ENCODE results near the gene FAM181A.

The FAM181A gene

GRCh38 chr14:93903342-93904184 is 23.6 kb upstream of the FAM181A start:
- in situ Hi-C loops (cut with HindIII; ENCODE audit: low sequenced_read_pairs) = loop anchor here (25.0 kb wide), 1 partner anchor 241 kb away; no protein-coding TSS in a partner anchor

DNA sequence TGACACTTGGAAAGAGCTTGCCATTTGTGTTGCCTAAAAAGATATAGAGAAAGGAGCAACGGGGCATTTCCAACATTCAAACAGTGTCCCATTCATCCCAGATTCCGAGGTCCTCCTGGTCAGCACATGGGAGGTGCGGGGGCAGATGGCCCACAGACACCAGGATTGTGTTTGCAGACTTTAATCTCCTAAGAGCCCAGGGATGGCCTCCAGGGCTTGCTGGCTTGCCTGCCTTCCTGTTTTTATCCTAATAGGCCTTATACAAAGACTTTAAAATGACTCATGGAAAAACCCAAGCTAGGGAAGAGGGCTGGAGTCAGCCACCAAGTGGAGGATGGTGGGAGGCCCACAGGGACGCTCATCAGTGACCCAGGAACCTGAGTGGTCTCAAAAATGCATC is 21.5 kb upstream of the FAM181A start:
- in situ Hi-C loops (cut with HindIII; ENCODE audit: low sequenced_read_pairs) = loop anchor here (25.0 kb wide), 1 partner anchor 243 kb away; no protein-coding TSS in a partner anchor

- in situ Hi-C loops (cut with HindIII; ENCODE audit: low sequenced_read_pairs) = loop anchor here (25.0 kb wide), 1 partner anchor 244 kb away; no protein-coding TSS in a partner anchor
Observed at GRCh38 chr14:93906341-93907329, 20.5 kb upstream of the FAM181A start.

DNA sequence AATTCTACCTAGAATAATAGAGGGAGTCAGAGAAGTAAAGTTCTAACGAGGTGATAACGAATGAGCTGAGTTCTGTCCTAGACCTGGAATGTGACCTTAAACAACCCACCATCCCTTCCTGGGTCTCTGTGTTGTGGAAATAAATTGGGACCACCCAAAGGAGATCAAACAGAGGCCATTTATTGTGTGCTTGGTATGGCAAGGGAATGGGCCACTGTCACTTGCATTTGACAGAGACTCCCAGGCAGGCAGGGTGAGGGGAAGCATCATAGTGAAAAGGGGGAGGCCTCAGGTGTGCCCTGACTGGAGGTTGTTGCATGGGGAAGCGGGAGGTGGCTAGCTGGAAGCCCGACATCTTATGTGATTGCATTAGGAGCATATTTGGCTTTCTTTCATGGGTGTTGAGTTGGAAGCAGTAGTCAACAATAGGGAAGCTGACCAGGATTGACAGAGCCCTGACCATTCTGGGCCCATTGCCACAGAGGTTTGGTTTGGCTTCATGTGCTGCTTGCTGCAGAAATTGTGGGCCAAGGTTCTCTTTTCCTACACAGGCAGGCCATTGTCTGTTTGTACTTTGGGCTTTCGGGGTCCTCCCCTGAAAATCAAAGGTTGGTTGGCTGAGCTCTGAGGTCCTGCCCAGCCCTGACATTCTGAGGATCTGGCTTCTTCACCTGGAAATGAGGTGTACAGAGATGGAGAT is 17.6 kb upstream of the FAM181A start:
- in situ Hi-C loops (cut with HindIII; ENCODE audit: low sequenced_read_pairs) = loop anchor here (25.0 kb wide), 1 partner anchor 247 kb away; no protein-coding TSS in a partner anchor

DNA sequence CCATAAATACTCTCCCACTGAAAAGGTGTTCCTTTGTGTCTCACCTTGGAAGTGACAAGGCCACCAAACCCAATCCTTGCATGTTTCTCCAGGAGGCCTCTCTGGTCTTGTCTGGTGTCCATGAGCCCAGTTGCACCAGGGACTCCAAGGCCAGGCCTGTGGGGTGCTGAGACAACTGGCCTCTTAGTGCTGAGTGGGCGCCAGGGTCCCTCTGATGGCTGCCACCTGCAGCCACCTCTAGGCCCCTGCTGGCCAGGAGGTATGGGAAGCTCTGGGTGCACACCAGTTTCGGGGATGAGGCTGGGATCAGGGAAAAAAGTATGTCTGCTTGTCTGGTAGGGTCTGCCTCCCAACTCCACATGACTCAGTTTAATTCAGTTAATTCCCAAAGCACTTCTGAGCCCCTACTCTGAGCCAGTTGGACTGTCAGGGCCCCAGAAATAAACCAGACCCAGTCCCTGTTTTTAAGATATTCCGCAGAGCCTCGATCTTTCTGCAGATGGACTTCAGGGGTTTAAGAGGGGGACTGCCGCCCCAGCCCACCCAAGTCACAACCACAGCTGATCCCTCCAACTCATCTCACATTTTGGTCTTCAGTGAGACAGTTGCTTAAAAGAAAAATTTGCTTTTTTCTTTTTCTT is 15.0 kb upstream of the FAM181A start:
- in situ Hi-C loops (cut with HindIII; ENCODE audit: low sequenced_read_pairs) = loop anchor here (25.0 kb wide), 1 partner anchor 250 kb away; no protein-coding TSS in a partner anchor

DNA sequence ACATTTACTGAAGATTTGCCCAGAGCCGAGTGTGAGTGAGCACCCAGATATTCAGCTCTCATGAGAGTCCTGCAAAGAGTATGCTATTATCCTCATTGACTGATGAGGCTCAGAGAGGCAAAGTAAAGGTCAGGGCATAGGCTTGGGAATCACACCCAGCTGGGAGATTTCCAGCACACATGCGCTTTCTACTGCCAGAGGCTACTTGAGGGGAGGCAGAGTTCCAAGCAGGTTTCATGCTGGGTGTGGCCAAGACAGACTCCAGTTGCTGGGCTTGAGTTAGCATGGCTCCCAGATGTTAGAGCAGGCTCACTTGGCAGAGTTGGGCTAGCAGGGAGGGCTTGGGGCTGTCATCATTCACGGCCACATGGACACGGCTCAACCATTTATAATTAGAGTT is 14.4 kb upstream of the FAM181A start:
- in situ Hi-C loops (cut with HindIII; ENCODE audit: low sequenced_read_pairs) = loop anchor here (25.0 kb wide), 1 partner anchor 250 kb away; no protein-coding TSS in a partner anchor

DNA sequence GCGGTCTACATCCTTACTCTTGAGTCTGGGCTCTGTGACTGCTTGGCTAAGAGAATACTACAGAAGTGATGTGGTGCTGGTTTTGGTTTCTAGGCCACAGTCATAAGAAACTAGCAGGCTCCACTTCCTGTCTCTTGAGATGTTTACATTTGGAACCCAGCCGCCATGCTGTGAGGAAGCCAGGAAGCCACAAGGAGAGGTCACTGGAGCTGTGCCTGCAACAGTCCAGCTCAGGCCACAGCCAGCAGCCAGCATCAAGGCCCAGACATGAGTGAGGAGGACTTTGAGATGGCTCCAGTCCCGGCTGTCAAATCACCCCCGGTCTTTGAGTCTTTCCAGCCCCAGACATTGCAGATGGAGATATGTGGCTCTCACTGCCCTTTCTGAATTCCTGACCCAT is 12.9 kb upstream of the FAM181A start:
- in situ Hi-C loops (cut with HindIII; ENCODE audit: low sequenced_read_pairs) = loop anchor here (25.0 kb wide), 1 partner anchor 252 kb away; no protein-coding TSS in a partner anchor

GRCh38 chr14:93915070-93915705 is 12.0 kb upstream of the FAM181A start:
- in situ Hi-C loops (cut with HindIII; ENCODE audit: low sequenced_read_pairs) = loop anchor here (25.0 kb wide), 1 partner anchor 253 kb away; no protein-coding TSS in a partner anchor

- in situ Hi-C loops (cut with HindIII; ENCODE audit: low sequenced_read_pairs) = loop anchor here (25.0 kb wide), 1 partner anchor 253 kb away; no protein-coding TSS in a partner anchor
Observed at GRCh38 chr14:93915800-93916199, 11.3 kb upstream of the FAM181A start.

DNA sequence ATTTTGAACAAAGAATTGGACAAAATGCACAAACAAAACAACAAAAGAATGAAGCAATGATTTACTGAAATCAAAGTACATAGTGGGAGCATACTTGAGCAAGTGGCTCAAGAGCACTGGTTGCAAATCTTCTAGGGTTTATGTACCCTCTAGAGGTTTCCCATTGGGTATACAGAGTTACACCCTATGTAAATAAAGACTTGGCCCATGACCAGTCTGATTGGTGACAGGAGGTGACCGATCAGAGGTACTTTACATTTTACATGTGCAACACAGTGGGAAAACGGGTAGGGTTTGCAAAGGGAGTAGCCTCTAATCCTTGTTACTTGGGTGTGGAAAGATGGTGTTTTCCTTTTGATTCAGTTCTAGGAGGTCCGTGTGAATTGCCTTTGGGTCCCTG is 10.6 kb upstream of the FAM181A start:
- in situ Hi-C loops (cut with HindIII; ENCODE audit: low sequenced_read_pairs) = loop anchor here (25.0 kb wide), 1 partner anchor 254 kb away; no protein-coding TSS in a partner anchor

DNA sequence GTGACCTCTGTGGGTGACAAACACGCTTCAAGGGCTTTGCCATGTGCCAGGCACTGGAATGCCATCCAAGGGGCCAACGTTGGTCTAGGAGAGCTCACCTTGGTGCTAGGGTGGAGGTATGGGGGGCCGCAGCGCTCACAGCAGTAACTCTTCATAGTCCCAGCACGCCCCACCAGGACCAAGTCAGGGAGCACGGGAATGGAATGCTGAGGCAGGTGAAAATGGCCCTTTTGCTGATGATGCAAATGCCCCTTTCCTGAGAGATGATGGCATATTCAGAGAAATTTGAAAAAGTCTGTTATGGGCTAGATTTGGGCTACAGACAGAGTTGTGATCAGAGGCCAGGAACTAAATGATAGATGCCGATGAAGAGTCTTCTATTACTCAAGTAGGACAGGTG is 10.0 kb upstream of the FAM181A start:
- in situ Hi-C loops (cut with HindIII; ENCODE audit: low sequenced_read_pairs) = loop anchor here (25.0 kb wide), 1 partner anchor 255 kb away; no protein-coding TSS in a partner anchor

- in situ Hi-C loops (cut with HindIII; ENCODE audit: low sequenced_read_pairs) = loop anchor here (25.0 kb wide), 1 partner anchor 259 kb away; no protein-coding TSS in a partner anchor
Observed at GRCh38 chr14:93921001-93921806, 5.9 kb upstream of the FAM181A start.

GRCh38 chr14:93923626-93924025 is 3.5 kb upstream of the FAM181A start:
- in situ Hi-C loops (cut with HindIII; ENCODE audit: low sequenced_read_pairs) = loop anchor here (25.0 kb wide), 1 partner anchor 261 kb away; no protein-coding TSS in a partner anchor

GRCh38 chr14:93924592-93925355 is 2.4 kb upstream of the FAM181A start:
- in situ Hi-C loops (cut with HindIII; ENCODE audit: low sequenced_read_pairs) = loop anchor here (25.0 kb wide), 1 partner anchor 262 kb away; no protein-coding TSS in a partner anchor

DNA sequence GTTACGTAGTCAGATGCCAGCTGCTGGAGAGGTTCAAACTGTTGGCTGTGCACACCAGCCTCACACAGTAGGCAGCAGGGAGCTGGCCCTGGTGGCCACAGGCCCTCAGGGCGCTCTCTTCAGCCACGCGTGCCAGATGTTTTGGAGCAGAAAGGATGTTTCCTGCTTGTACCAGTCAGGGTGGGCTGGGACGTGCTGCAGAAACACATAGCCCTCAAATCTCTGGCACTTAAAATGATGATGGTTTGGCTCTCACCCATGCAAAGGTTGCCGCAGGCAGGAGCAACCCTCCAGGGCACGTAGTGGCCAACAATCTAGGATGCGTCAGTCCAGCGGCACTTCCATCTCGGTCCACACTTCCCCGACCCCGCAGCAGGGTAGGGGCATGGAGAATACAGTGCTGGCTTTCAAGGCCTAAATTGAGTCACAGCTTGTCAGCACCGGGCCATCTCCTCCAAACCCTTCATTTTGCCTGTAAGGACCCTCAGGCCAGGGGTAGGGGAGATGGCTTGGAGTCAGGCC is 1.7 kb upstream of the FAM181A start:
- in situ Hi-C loops (cut with HindIII; ENCODE audit: low sequenced_read_pairs) = no loop called here

DNA sequence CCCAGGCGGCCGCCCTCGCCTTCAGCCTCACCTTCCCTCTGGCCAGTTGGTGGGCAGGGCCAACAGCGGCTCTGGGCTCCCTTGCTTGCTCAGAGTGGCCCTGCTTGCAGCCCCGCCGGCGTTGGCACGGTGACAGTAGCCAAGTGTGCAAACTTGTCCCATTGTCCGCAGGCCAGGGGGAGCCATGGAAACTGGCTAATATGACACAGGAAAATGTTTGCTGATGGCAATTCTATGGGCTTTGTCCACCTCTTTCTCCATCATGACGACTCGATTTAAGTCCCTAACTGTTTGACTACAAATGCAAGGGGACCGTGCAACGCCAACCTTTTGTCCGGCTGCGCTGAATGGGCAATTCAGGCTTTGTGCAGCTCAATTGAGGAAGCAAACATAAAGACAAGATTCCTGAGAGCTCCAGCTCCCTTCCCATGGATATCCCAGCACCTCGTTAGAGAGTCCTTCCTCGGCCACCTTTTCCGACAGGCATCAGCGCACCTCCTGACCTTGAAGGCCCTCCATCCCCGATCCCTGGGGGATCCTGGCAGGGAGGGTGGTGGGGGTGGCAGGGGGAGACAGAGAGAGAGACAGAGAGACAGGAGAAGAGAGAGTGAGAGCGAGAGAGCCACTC is 785 bp upstream of the FAM181A start:
- in situ Hi-C loops (cut with HindIII; ENCODE audit: low sequenced_read_pairs) = no loop called here

DNA sequence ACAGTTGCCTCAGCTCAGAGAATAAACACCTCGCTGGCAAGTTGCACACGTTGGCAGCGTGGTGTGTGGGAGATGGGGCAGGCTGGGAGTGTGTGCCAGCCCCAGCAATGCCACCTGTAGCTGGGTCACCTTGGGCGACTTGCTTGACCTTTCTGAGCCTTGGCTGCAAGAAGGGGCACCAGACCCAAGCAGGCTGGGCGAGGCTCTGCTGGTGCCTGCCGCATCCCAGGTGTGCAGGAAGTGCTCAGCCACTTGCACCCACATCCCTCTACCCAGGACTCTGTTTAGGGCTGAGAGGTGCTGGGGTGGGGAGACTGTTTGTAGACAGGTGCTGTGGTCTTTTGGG is 629 bp downstream of the FAM181A start:
- in situ Hi-C loops (cut with HindIII; ENCODE audit: low sequenced_read_pairs) = no loop called here

Data from DLD1 (cell line).